ENCODE data around the gene RAP1B. TPM values are rescaled to one million over a fixed set of nuclear protein-coding genes. Genes with fewer than 3 reads are reported as not detected.

Gene RAP1B
- total RNA-seq, 2 donors from 2014 or later, result 100 to 102 TPM

- H3K9me3 ChIP-seq (ENCODE audit: control insufficient read depth, low read length), result peaks cover 29% of the 10 kb centered on the region
- H3K4me3 Mint-ChIP-seq, result no peak overlapping the region
- no peak overlapping the region for H3K27ac ChIP-seq (ENCODE audit: low read depth, low read length)
- H3K4me1 Mint-ChIP-seq, result peaks cover 4% of the 10 kb centered on the region
- WGBS, 2 experiments (ENCODE audit: insufficient coverage in 1 of 2, insufficient read length in 1 of 2), result 93 to 100% methylated on average over 4 to 5 of the region's 5 CpGs
- peaks cover 28% of the 10 kb centered on the region for H3K9me3 Mint-ChIP-seq
- H3K9ac ChIP-seq (ENCODE audit: extremely low read depth, low read length, poor library complexity, severe bottlenecking), result no peak overlapping the region
- TF ChIP-seq CTCF (conservative IDR thresholded peaks at IDR 0.05), result no peak
- H3K36me3 ChIP-seq (ENCODE audit: control insufficient read depth, insufficient read depth, low read length), result no peaks in the 10 kb centered on the region
- no peak overlapping the region for H3K27ac Mint-ChIP-seq
- no peaks in the 10 kb centered on the region for H3K27me3 Mint-ChIP-seq (ENCODE audit: insufficient read depth)
- no peak for DNase-seq
- H3K4me3 ChIP-seq (ENCODE audit: low read length), result no peak overlapping the region
- no peaks in the 10 kb centered on the region for H3K27me3 ChIP-seq (ENCODE audit: control insufficient read depth, insufficient read depth, low read length, poor library complexity, severe bottlenecking)
- no peaks in the 10 kb centered on the region for H3K4me1 ChIP-seq (ENCODE audit: control insufficient read depth, insufficient read depth, low read length)
- H3K36me3 Mint-ChIP-seq (ENCODE audit: low read depth), result peaks cover 11% of the 10 kb centered on the region
These were observed 24.7 kb upstream of the RAP1B start for GRCh38 chr12:68585966-68586365.

DNA sequence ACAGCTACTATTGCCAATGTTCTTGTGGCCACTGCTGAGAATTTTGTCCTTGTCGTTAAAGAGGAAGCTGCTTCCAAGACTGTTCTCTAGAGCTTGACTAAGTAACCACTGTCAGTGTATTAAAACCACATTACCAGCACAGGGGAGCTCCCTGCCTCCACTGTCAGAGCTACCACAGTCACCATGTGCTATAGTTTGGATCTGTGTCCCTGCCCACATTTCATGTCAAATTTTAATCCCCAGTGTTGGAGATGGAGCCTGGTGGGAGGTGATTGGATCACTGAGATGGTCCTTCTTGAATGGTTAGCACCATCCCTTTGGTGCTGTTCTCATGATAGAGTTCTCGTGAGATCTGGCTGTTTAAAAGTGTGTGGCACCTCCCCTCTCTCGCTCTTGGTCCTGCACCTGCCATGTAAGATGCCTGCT lies 23.2 kb upstream of the RAP1B start:
- Histone ChIP-seq H3K27me3 (ENCODE audit: control insufficient read depth, insufficient read depth, low read length, poor library complexity, severe bottlenecking) (no peaks in the 10 kb centered on the region), H3K36me3 (ENCODE audit: control insufficient read depth, insufficient read depth, low read length) (no peaks in the 10 kb centered on the region), H3K4me3 (ENCODE audit: low read length) (no peak overlapping the region), H3K9ac (ENCODE audit: extremely low read depth, low read length, poor library complexity, severe bottlenecking) (no peak overlapping the region), H3K27ac (ENCODE audit: low read depth, low read length) (no peak overlapping the region), H3K9me3 (ENCODE audit: control insufficient read depth, low read length) (peaks cover 29% of the 10 kb centered on the region), H3K4me1 (ENCODE audit: control insufficient read depth, insufficient read depth, low read length) (no peaks in the 10 kb centered on the region)
- peaks cover 11% of the 10 kb centered on the region for H3K36me3 Mint-ChIP-seq (ENCODE audit: low read depth)
- H3K27me3 Mint-ChIP-seq (ENCODE audit: insufficient read depth), result no peaks in the 10 kb centered on the region
- DNase-seq, result no peak
- no peak for TF ChIP-seq CTCF (conservative IDR thresholded peaks at IDR 0.05)
- peaks cover 4% of the 10 kb centered on the region for H3K4me1 Mint-ChIP-seq
- 90 to 92% methylated on average over 2 to 3 of the region's 3 CpGs for WGBS, 2 experiments (ENCODE audit: insufficient coverage in 1 of 2, insufficient read length in 1 of 2)
- no peak overlapping the region for H3K27ac Mint-ChIP-seq
- H3K9me3 Mint-ChIP-seq, result peaks cover 42% of the 10 kb centered on the region
- no peak overlapping the region for H3K4me3 Mint-ChIP-seq

- H3K36me3 ChIP-seq (ENCODE audit: control insufficient read depth, insufficient read depth, low read length), result no peaks in the 10 kb centered on the region
- no peak for DNase-seq
- Mint-ChIP-seq H3K27me3 (ENCODE audit: insufficient read depth) (no peaks in the 10 kb centered on the region), H3K36me3 (ENCODE audit: low read depth) (peaks cover 11% of the 10 kb centered on the region), H3K4me1 (peaks cover 4% of the 10 kb centered on the region), H3K4me3 (no peak overlapping the region), H3K27ac (no peak overlapping the region), H3K9me3 (peaks cover 53% of the 10 kb centered on the region)
- no peaks in the 10 kb centered on the region for H3K4me1 ChIP-seq (ENCODE audit: control insufficient read depth, insufficient read depth, low read length)
- no peak overlapping the region for H3K4me3 ChIP-seq (ENCODE audit: low read length)
- H3K27me3 ChIP-seq (ENCODE audit: control insufficient read depth, insufficient read depth, low read length, poor library complexity, severe bottlenecking), result no peaks in the 10 kb centered on the region
- H3K27ac ChIP-seq (ENCODE audit: low read depth, low read length), result no peak overlapping the region
- 82 to 96% methylated on average over 3 of the region's 3 CpGs for WGBS, 2 experiments (ENCODE audit: insufficient coverage in 1 of 2, insufficient read length in 1 of 2)
- peaks cover 38% of the 10 kb centered on the region for H3K9me3 ChIP-seq (ENCODE audit: control insufficient read depth, low read length)
- TF ChIP-seq CTCF (conservative IDR thresholded peaks at IDR 0.05), result no peak
- H3K9ac ChIP-seq (ENCODE audit: extremely low read depth, low read length, poor library complexity, severe bottlenecking), result no peak overlapping the region
These were observed 21.5 kb upstream of the RAP1B start for GRCh38 chr12:68589194-68589593.
